ENCODE data around the gene MEAF6. TPM values are rescaled to one million over a fixed set of nuclear protein-coding genes. Genes with fewer than 3 reads are reported as not detected.

The MEAF6 gene
- total and polyA plus RNA-seq, 2 of the 8 experiments (the other 6 are each of a cell fraction or from before 2014, with no cell fraction given), result 23.0 to 38.8 TPM

- Histone ChIP-seq H3K23ac (ENCODE audit: insufficient read length) (no peak overlapping the region), H2AK5ac (ENCODE audit: low read depth, low read length) (no peak overlapping the region), H4K91ac (replicated peaks; ENCODE audit: insufficient read length, low read length) (no peak overlapping the region), H2BK20ac (ENCODE audit: low read length) (no peak overlapping the region), H3K4me2 (ENCODE audit: insufficient read depth in 1 of 2, low read depth in 2 of 2, low read length in 2 of 2) (no peak overlapping the region), H3K14ac (ENCODE audit: insufficient read length) (no peak overlapping the region), H4K5ac (ENCODE audit: insufficient read length, low read depth, low read length) (no peak overlapping the region), H4K20me1 (replicated peaks in 1 of 2; ENCODE audit: control insufficient read depth in 1 of 2, insufficient read depth in 2 of 2, low read length in 2 of 2) (no peaks in the 10 kb centered on the region), H3K4me3 (ENCODE audit: extremely low read depth in 1 of 4, insufficient read depth in 2 of 4, low read depth in 3 of 4, low read length in 4 of 4) (no peak overlapping the region), H3K18ac (ENCODE audit: extremely low read depth, low read length) (no peak overlapping the region), H2AFZ (ENCODE audit: low read length) (no peak overlapping the region), H2BK15ac (ENCODE audit: low read length) (no peak overlapping the region), H2BK12ac (ENCODE audit: low read depth, low read length) (no peak overlapping the region), H3K27me3 (replicated peaks in 1 of 4; ENCODE audit: control insufficient read depth in 3 of 4, extremely low read depth in 1 of 4, insufficient read depth in 3 of 4, low read length in 3 of 4) (no peaks in the 10 kb centered on the region), H3K36me3 (ENCODE audit: control insufficient read depth in 2 of 4, insufficient read depth in 4 of 4, low read length in 3 of 4) (peaks cover 0 to 15% (median 2%) of the 10 kb centered on the region in 4 experiments; a peak in 3 of 8 replicates), H3K79me1 (ENCODE audit: low read depth, low read length) (no peaks in the 10 kb centered on the region), H3K9ac (replicated peaks in 1 of 4; ENCODE audit: extremely low read depth in 1 of 4, low read depth in 3 of 4, low read length in 3 of 4) (no peak overlapping the region), H3K4ac (replicated peaks; ENCODE audit: insufficient read length, low read depth, low read length) (no peak overlapping the region), H3K27ac (ENCODE audit: low read depth, low read length) (no peak overlapping the region), H3K56ac (replicated peaks; ENCODE audit: insufficient read length, low read depth, low read length) (no peak overlapping the region), H3K79me2 (ENCODE audit: control insufficient read depth in 1 of 2, insufficient read depth in 2 of 2, low read length in 2 of 2) (no peaks in the 10 kb centered on the region), H3K9me3 (ENCODE audit: insufficient read depth in 2 of 2, low read depth in 1 of 2, low read length in 1 of 2) (no peaks in the 10 kb centered on the region), H2BK120ac (replicated peaks; ENCODE audit: low read depth, low read length) (no peak overlapping the region), H3K23me2 (ENCODE audit: low read depth, low read length) (no peaks in the 10 kb centered on the region), H3K4me1 (replicated peaks in 1 of 4; ENCODE audit: control insufficient read depth in 3 of 4, insufficient read depth in 4 of 4, low read length in 3 of 4) (no peaks in the 10 kb centered on the region), H4K8ac (ENCODE audit: extremely low read depth, insufficient read depth, low read length) (no peak overlapping the region), H2BK5ac (ENCODE audit: low read depth, low read length) (no peak overlapping the region)
- ChIA-PET POLR2A (ENCODE audit: partially characterized antibody) (no interaction called here), CTCF (ENCODE audit: partially characterized antibody) (interaction anchor here (1.2 to 21.7 kb wide), 2 partner anchors 21 to 40 kb away, joined by 4 to 382 read pairs; partner anchors contain the start of gene MEAF6)
- 92% methylated on average over 2 of the region's 2 CpGs; no CpG with 5 or more reads in 1 of the 2 experiments for WGBS, 2 experiments (ENCODE audit: extremely low coverage in 1 of 2, insufficient coverage in 1 of 2, insufficient read length in 1 of 2, insufficient replicate concordance in 2 of 2, low coverage in 1 of 2, low lambda C conversion rate in 2 of 2, missing lambda C conversion rate in 1 of 2)
- DNase-seq (ENCODE audit: low read depth in 1 of 2, low spot score in 2 of 2) (no peak), FAIRE-seq (no peak)
- TF ChIP-seq SP1 (IDR thresholded peaks at IDR 0.05; ENCODE audit: low read depth, low read length) (no peak), CREB1 (IDR thresholded peaks at IDR 0.05) (no peak), PHF8 (conservative IDR thresholded peaks at IDR 0.05; ENCODE audit: low read depth, low read length) (no peak), NANOG (IDR thresholded peaks at IDR 0.05; ENCODE audit: insufficient read depth, low read depth, low read length, poor library complexity, severe bottlenecking) (no peak)
These were observed 21.0 kb downstream of the MEAF6 start for GRCh38 chr1:37493336-37494098.
